ENCODE measurements around the gene EIF3A.
"Not testable (repeated sequence)": the region's sequence is repeated elsewhere in the genome, so short reads cannot be mapped to it uniquely, and the experiment has no call there.

EIF3A gene

DNA sequence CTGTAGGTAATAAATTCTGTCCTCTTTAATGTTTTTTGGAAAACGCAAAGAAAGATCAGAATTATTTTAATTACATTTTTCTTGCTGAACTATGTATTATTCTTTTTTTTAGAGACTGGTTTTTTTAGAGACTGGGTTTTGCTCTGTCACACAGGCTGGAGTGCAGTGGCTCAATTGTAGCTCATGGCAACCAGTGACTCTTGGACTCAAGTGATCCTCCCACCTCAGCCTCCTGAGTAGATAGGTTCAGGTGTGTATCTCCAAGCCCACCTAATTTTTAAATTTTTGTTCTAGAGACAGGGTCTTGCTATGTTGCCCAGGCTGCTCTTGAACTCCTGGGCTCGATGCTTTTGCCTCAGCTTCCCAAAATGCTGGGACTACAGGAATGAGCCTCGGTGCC lies 18.0 kb upstream of the EIF3A start:
- FAIRE-seq: no peak

DNA sequence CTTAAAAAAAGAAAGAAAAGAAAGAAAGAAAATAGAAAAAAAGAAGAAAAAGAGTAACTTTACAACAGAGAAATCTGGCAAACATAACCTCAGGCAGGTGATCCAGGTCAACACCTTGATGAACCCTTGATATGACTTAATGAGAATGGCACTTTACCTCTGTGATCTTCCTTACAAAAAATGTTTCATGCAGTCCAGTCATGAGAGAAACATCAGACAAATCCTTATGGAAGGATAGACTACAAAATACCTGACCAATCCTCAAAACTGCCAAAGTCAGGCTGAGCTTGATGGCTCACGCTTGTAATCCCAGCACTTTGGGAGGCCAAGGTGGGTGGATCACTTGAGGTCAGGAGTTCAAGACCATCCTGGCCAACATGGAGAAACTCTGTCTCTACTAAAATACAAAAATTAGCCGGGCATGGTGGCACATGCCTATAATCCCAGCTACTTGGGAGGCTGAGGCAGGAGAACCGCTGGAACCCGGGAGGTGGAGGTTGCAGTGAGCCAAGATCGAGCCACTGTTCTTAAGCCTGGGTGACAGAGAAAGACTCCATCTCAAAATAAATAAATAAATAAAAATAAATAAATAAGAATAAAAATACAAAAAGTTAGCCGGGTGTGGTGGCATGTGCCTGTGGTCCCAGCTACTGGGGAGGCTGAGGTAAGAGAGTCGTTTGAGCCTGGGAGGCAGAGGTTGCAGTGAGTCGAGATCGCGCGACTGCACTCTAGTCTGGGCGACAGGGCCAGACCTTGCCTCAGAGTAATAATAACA lies 16.2 kb upstream of the EIF3A start:
- not testable (repeated sequence) for FAIRE-seq

DNA sequence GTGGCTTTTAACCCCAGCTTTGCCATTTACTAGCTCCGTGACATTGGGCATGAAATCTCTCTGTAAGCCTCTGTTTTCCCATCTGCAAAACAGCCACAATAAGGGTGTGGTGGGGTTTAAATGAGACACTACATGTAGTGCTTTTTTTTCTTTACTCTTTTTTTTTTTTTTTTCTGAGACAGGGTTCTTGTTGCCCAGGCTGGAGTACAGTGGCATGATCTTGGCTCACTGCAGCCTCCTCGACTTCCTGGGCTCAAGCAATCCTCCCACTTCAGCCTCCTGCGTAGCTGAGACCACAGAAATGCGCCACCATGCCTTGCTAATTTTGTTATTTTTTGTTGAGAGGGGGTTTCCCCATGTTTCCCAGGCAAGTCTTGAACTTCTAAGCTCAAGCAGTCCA lies 15.0 kb upstream of the EIF3A start:
- no peak for FAIRE-seq

DNA sequence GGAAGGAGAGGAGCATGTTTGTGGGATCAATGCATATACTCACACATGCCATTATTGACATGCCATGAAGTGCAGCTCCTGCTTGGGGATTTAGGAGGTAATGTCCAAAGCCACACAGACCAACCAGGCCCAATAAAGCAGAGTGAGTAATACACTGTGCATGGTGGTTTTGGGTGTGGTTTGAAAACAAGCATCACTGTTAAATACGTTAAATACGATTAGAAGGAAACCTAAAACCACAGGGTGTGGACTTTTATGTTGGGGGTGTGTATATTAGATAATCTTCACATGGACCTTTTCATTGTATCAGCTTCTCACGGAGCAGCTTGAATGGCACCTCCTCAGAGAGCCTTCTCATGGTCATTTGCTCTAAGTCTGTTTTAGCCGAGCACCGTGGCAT lies 10.4 kb upstream of the EIF3A start:
- no peak for FAIRE-seq

DNA sequence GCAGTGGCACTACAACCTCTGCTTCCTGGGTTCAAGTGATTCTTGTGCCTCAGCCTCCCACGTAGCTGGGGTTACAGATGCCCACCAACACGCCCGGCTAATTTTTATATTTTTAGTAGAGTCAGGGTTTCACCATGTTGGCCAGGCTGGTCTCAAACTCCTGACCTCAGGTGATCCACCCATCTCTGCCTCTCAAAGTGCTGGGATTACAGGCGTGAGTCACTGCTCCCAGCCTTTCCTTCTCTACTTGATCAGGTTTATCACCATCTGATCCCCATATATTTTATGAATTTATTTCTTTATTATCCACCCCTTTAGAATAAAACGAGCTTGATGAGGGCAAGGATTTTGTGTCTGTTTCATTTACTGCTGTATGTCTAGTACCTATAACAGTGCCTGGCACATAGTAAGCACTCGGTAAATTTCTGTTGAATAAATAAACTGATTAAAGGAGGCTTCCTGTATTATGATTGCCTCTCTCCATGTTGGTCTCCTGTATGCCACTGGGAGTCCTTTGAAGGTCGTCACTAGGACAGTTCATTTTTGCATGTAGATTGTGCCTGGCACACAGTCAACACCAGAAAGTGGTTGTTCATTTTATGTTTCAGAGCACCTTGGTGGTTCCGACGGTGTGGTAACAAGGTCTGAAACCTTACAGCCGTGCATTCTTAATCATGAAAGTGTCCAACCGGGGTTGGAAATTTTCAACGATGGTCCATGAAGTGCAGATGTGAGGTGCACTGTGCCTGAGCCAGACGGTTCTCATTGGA lies 9.6 kb upstream of the EIF3A start:
- no peak for FAIRE-seq

DNA sequence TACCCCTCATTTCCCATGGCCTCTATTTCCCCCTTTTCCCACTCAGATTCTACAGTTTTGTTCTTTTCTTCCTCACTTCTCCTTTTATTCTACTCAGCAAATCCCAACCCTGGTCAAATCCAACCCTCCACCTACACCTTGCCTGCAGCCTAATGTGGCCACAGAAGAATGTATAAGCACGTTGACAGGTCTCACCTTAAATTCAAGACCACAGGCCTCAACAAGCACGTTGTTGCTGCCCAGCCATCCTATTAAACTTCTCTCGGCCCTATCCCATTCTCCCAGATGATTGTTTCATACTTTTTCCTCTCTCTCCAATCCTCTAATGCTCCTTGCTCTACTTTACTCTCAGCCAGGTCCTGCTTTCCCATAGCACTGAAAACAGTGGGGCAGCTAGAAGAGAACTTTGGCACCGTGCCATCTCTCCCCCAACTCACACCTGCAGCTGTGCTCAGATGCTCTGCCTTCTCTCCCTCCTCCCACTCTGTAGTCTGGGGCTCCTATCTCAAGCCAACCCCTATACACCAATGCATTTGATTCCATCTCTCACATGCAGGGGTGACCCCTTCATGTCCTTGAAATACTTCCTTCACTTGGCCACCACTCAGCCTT lies 6.8 kb upstream of the EIF3A start:
- FAIRE-seq: no peak

DNA sequence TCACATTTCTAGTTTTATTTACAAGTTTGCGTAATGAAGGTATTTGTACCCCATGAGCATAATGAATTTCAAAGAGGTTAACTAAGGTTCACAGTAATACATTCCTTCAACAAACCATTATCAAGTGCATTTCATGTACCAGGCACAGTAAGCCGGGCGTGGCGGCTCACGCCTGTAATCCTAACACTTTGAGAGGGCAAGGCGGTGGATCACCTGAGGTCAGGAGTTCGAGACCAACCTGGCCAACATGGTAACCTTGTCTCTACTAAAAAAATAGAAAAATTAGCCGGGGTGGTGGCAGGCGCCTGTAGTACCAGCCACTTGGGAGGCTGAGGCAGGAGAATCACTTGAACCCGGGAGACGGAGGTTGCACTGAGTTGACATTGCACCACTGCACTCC lies 4.3 kb upstream of the EIF3A start:
- FAIRE-seq: no peak

DNA sequence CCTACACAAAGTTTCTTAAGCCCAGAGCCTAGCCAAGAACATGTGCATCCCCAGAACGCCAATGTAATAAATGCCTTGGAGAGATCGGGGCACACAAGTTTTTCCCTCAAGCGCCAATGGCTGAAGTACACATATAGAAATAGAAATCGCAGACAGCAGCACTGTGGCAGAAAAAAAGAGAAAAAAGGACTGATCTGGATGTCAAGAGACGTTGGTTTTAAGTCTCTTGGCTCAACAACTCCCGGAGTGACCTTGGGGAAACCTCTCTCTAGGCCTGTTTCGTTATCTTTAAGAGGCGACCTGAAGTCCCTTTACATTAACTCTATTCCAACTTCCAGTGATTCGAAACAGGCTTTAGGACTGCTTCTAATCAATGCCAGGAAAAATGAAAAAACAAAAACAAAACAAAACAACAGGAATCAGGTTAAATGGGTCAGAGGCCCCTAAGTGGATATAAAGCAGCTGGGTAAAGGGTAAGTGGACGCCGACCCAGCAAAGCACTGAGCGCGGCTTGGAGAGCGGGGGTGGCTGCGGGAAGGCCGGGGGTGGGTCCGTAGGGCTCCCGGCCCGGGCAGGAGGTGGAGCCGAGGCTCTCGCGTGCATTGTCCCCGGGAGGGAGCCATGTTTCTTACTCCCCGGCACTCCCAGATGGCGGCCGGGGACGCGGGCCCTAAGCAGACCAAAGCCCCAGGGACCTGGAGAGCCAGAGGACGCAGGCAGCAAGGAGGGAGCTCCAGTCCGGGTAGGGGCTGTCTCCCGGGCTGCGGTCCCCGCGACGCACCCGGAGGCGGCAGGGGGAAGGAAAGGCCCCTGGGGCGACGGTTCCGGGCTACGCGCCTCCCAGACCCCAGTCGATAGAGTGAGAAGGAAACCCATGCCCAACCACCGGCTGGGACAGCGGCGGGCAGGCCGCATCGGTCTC lies 757 bp downstream of the EIF3A start:
- no peak for FAIRE-seq

DNA sequence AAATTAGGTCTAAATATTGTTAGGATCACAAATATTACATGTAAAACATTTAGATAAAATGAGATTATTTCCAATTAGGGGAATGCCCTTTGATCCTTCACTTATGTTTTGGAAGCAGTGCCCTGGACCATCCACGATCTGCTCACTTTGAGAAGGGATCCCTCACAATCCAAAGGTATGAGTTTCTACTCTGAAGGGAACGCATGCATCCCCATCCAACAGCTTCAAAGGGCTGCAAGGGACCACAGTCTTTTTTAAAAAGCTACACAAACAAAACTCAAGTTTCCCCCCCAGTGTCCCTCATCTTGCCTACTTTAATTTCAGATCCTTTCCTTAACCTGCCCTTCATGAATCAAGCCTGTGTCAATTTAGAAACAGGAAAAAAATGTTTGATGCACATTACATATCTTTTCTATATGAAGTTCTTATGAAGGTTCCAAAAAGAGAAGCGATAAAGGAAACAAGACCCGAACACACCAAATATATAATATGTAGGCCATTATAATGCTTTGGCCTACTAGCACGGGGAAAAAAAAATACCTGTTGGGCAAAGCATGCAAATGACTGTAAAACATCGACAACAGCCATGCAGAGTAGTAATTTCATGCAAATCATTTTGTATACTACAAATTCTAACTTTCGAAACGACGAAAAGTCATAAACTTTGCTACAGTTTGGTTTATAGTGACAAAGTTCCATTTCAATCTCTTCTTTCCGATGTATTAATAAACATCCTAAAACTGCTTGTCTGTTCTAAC lies 2.0 kb downstream of the EIF3A start:
- FAIRE-seq: no peak

DNA sequence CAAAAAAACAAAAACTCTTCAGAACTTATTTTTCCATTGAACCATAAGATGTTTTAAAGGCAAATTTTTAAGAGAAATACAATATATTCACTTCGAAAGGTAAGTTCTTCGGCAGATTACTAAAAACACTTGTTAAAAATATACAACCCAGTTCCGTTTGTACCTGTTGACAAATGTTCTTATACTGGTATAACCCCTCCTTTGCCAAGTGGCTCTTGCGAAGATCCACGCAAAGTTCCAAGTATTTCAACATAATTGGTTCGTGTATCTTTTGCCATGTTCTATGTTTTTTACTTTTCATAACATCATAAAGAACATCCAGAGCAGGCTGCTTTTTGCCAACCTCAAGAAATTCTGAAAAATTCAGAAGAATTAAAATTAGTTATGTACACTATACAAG lies 7.0 kb downstream of the EIF3A start:
- no peak for FAIRE-seq

DNA sequence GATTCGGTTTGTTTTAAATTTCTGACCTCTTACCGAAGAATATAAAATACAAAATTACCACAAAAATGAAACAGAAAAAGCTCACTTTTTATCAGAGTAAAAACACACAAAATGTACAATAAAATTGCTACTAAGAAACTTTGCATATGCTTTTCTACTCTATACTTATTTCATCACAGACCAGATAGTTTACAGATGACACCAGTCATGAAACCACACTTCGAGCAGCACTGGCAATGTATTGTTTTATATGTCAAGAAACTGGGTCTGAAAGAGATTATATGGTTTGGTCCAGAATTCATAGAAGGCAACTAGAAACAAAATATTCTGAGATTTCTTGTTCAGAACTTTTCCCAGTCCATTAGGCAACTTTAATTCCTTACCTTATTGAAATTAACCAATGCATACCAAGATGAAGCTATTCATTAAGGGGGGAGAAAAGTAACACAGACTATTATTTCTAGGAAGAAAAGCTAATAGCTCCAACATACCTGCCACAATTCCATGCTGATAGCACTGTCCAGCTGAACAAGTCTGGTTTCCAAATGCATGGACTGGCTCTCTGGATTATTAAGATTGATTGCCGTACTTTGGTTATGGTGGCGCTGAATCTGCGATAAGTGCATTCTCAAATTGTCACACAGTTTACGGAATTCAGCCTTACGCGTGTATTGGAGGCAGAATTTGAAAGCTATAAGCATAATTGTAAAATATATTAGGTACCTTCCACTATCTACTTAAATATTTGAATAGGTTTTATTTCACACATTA lies 10.0 kb downstream of the EIF3A start:
- no peak for FAIRE-seq

DNA sequence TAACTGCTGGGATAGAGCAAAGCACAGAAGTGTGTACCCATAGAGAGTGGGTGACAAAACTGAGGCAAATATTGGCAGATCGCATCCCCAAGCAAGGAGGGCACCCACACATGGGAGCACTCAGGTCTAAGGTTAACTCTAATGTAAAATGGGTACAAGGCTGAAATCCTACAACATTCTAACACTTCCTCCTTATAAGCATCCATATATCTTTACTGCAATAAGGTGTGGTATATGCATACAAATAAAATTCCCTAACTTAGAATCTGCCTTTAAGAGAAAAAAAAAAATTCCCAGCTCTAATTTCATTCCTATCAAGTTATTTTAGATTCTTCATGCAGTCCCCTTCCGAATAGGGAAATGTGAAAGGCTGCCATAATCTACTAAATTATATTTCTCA lies 18.7 kb downstream of the EIF3A start:
- FAIRE-seq: no peak

DNA sequence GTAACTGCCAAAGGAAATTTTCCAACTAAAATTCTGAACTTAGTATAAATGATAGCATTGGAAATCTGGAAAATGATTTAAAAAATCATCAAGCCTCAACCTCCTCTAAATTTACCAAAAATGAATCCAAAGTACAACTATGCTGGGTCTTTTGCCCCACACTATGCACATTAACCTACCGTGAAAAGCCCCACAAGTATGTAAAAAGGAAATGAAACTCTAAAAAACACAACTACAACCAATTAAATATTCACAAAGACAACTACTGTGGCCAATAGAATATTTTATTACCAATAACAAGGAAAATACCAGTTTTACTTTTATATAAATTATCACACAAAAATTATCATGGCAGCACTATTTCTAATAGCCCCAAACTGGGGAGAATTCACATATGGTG lies 19.3 kb downstream of the EIF3A start:
- no peak for FAIRE-seq

DNA sequence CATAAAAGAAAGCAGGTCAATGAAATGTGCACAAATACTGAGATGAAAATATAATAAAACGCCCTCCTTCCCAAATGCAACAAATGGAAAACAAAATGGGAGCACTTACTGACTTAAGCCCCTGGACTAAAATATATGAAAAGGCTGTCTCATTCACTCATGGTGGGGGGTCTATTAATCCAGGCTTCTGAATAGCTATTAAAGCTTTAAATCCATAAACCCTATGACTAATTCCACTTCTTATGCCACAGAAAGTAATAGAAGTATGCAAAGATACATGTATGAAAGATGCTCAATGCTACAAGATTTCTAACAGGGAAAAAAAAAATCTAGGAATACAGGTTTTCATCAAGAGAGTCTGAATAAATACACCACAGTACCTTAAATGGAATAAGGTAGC lies 20.5 kb downstream of the EIF3A start:
- no peak for FAIRE-seq

DNA sequence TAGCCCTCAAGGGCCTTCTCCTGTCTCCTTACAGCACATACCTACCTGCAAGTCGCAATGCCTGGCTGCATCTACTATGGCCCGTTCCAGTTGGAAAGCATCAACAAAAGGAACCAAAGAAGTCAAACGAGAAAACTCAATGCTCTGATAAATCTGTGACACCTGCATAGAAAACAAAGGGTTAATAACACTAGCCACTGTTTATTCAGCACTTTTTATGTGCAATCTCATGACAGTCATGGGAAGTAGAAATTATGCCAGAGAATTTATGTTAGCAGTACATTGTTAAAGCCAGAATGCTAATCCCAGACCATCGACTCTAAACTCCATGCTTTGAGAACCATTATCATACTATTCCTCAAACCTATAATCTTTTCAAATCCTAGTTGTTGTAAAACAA lies 21.1 kb downstream of the EIF3A start:
- FAIRE-seq: no peak

DNA sequence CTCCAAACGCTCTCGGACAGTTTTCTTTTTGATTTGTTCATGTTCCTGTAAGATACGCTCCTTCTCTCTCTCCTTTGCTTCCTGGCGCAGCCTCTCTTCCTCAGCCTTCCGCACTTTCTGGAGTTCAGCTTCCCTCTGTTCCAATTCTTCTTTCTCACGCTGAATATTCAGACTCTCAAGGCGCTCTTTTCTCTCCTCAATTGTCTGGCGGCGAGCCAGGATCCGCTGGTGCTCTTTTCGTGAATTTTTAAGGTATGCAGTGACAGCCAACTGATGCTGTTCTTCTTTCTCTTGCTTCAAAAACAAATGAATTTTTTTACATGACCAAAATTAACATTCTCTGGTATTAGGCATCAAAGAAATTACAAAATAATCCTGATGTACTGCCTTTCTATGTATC lies 22.6 kb downstream of the EIF3A start:
- no peak for FAIRE-seq

DNA sequence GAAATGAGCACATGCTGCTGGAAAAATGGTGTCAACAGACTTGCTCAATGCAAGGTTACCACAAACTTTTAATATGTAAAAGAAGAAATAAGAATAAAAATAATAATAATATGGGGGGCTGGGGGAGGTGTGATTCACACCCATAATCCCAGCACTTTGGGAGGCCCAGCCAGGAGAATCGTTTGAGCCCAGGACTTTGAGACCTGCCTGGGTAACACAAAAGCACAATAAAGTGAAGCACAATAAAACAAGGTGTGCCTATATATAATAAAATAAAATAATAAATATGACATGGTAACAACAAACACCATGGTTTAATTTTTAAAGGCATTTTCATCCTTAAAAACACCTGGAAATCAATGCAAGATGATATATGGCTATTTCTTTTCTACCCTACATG lies 25.1 kb downstream of the EIF3A start:
- no peak for FAIRE-seq

DNA sequence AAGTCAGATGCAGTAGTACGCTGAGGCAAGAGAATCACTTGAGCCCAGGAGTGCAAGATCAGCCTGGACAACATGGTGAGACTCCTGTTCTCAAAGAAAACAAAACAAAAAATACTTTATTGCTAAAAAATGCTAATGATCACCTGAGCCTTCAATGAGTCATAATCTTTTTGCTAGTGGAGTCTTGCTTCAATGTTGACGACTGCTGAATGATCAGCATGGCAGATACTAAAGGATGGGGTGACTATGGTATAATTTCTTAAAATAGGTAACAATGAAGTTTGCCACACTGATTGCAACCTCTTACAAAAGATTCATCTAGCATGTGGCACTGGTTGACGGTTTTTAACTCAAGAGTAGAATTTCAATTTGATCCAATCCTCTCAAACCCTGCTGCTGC lies 28.8 kb downstream of the EIF3A start:
- no peak for FAIRE-seq

DNA sequence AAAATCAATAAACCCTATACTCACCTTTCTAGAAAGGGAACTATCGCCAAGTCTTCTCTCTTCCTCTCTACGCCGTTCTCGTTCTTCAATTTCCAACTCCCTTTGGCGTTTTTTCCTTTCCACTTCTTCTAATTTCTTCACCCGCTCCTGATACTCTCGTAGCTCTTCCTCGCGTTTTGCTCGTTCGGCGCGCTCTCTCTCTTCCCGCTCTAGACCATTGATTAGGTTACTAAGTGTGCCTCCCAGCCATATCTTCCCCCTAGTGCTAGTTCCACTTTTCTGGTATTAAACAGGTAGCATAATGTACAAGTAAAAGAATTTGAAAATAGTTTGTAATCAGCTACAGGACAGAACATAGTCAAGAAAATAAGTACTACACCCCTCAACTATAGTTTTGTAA lies 30.8 kb downstream of the EIF3A start:
- FAIRE-seq: no peak

DNA sequence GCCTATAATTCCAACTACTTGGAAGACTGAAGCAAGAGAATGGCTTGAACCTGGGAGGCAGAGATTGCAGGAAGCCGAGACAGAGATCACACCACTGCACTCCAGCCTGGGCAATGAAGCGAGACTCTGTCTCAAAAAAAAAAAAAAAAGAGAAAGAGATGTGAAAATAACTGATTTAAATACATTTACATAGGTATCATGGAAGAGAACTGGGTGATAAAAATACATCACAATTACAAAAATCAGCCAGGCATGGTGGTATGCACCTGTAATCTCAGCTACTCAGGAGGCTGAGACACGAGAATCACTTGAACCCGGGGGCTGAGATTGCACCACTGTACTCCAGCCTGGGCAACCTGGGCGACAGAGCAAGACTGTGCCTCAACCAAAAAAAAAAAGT lies 31.3 kb downstream of the EIF3A start:
- no peak for FAIRE-seq

DNA sequence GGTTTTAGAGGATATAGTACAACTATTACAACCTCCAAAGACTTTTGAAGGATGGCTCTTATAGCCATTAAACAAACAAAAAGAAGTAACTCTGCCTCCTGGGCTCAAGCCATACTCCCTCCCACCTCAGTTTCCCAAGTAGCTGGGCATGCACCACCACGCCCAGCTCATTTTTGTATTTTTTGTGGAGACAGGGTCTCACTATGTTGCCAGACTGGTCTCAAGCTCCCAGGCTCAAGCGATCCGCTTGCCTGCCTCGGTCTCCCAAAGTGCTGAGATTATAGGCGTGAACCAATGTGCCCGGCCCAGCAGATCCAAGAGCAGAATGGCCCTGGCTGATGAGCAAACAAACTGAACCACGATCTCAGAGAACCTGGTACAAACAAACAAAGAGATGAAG lies 35.1 kb downstream of the EIF3A start:
- FAIRE-seq: no peak

Data from colon (tissue), 2 donors.